B cell (primary cell): ENCODE measurements around the gene NDUFV2. TPM values are rescaled to one million over a fixed set of nuclear protein-coding genes. Genes with fewer than 3 reads are reported as not detected.

Experiments
- ATAC-seq: fragments of 200-7000 bp; cut with Tn5 transposase; one replicate; pipeline ENCODE4 v1.10.0; 2021; ENCODE audit warnings: low read depth, mild to moderate bottlenecking, moderate number of reproducible peaks, moderate library complexity
- CTCF ChIA-PET: fragments of 350-600 bp; sonication (Branson Sonifier 250); formaldehyde crosslinking; loops from one replicate; lab custom pipeline; 2021; ENCODE audit warnings: antibody characterized with exemption, inconsistent platforms; lab: Charles Lee
- POLR2A ChIA-PET: fragments of 350-600 bp; sonication (Branson Sonifier 250); formaldehyde crosslinking; loops from one replicate; lab custom pipeline; 2021; ENCODE audit warnings: antibody characterized with exemption; lab: Charles Lee
- DNase-seq: peaks from one replicate; pipeline ENCODE4 v3.0.0; 2013
- H2AFZ ChIP-seq: 2 replicates; pipeline ENCODE4 v1.6.1; 2012; ENCODE audit warnings: mild to moderate bottlenecking, low read depth, low read length; ENCODE audit not compliant: insufficient read depth, poor library complexity, severe bottlenecking
- H3K27ac ChIP-seq, 2 donors: 1 replicate in 1 of 2; 2 replicates in 1 of 2; pipeline ENCODE4 v1.5.1; 2012 to 2013; ENCODE audit warnings: low read length in 2 of 2, mild to moderate bottlenecking in 2 of 2, moderate library complexity in 1 of 2
- H3K27me3 ChIP-seq, 4 experiments: fragments of 200-600 bp in 1 of 4; sonication (generic) in 1 of 4; replicated peaks in 1 of 4; 1 replicate in 2 of 4; 2 replicates in 2 of 4; pipeline versions ENCODE4 v1.6.1 to v1.7.0; 2013 to 2016; ENCODE audit warnings: low read length in 3 of 4, mild to moderate bottlenecking in 2 of 4, mixed read lengths in 1 of 4, moderate library complexity in 1 of 4; ENCODE audit not compliant: insufficient read depth in 4 of 4, control insufficient read depth in 3 of 4; ENCODE audit errors: control extremely low read depth in 1 of 4
- H3K36me3 ChIP-seq, 2 experiments: replicated peaks in 1 of 2; 1 replicate in 1 of 2; 2 replicates in 1 of 2; pipeline versions ENCODE4 v1.6.1 to v1.7.1; 2013; ENCODE audit warnings: low read length in 1 of 2; ENCODE audit not compliant: insufficient read depth in 2 of 2, control insufficient read depth in 1 of 2; ENCODE audit errors: control extremely low read depth in 1 of 2, extremely low read depth in 1 of 2
- H3K4me1 ChIP-seq, 2 donors: fragments of 200-600 bp in 1 of 2; sonication (generic) in 1 of 2; 1 replicate in 1 of 2; 2 replicates in 1 of 2; pipeline versions ENCODE4 v1.5.1 to v1.6.1; 2013 to 2017; ENCODE audit warnings: low read length in 2 of 2; ENCODE audit not compliant: control insufficient read depth in 2 of 2, insufficient read depth in 2 of 2
- H3K4me2 ChIP-seq: replicated peaks from 2 replicates; pipeline ENCODE3; 2012; ENCODE audit warnings: mild to moderate bottlenecking, low read depth, low read length; ENCODE audit not compliant: poor library complexity, severe bottlenecking
- H3K4me3 ChIP-seq, 5 experiments: fragments of 200-600 bp in 1 of 5; sonication (generic) in 1 of 5; 1 replicate in 3 of 5; 2 replicates in 2 of 5; pipeline versions ENCODE4 v1.5.1 to v1.7.0; 2011 to 2016; ENCODE audit warnings: low read length in 4 of 5, mild to moderate bottlenecking in 4 of 5, low read depth in 2 of 5, control low read depth in 1 of 5, moderate library complexity in 1 of 5; ENCODE audit not compliant: insufficient read depth in 1 of 5; ENCODE audit errors: control extremely low read depth in 1 of 5, extremely low read depth in 1 of 5
- H3K79me2 ChIP-seq: fragments of 200-600 bp; sonication (generic); one replicate; pipeline ENCODE4 v1.6.0; 2016; ENCODE audit warnings: low read length; ENCODE audit not compliant: control insufficient read depth, insufficient read depth
- H3K9ac ChIP-seq: fragments of 200-600 bp; sonication (generic); 2 replicates; pipeline ENCODE4 v1.6.1; 2017; ENCODE audit warnings: mild to moderate bottlenecking, low read length, moderate library complexity
- H3K9me3 ChIP-seq, 3 donors: one replicate each; pipeline versions ENCODE4 v1.6.1 to v1.7.1; 2013; ENCODE audit warnings: low read length in 2 of 3; ENCODE audit not compliant: control insufficient read depth in 2 of 3, insufficient read depth in 1 of 3; ENCODE audit errors: control extremely low read depth in 1 of 3
- H4K20me1 ChIP-seq: 2 replicates; pipeline ENCODE4 v1.6.0; 2012; ENCODE audit warnings: mild to moderate bottlenecking, low read length; ENCODE audit not compliant: insufficient read depth, control insufficient read depth, poor library complexity, severe bottlenecking
- H3K27ac Mint-ChIP-seq: one replicate; pipeline ENCODE4 v1.8.0; 2021; ENCODE audit warnings: mixed read lengths
- H3K27me3 Mint-ChIP-seq: one replicate; pipeline ENCODE4 v1.8.0; 2021; ENCODE audit warnings: mixed read lengths
- H3K4me1 Mint-ChIP-seq: one replicate; pipeline ENCODE4 v1.8.0; 2021; ENCODE audit warnings: mixed read lengths
- H3K4me3 Mint-ChIP-seq: one replicate; pipeline ENCODE4 v1.8.0; 2021; ENCODE audit warnings: mixed read lengths
- H3K9me3 Mint-ChIP-seq: one replicate; pipeline ENCODE4 v1.8.0; 2022; ENCODE audit warnings: mixed read lengths; ENCODE audit not compliant: insufficient read depth
- CTCF ChIP-seq: fragments of 200-600 bp; IDR thresholded peaks from one replicate; pipeline ENCODE4 v1.8.0; 2022; ENCODE audit warnings: antibody characterized with exemption, mild to moderate bottlenecking
- EZH2 ChIP-seq: IDR thresholded peaks from 2 replicates; pipeline ENCODE4 v1.6.1; 2012; ENCODE audit warnings: borderline replicate concordance, low read depth, mild to moderate bottlenecking, moderate library complexity, low read length; ENCODE audit not compliant: insufficient read depth, poor library complexity, severe bottlenecking
- WGBS: methylation state at CpG from one replicate; pipeline ENCODE4 v1.1.5; 2013; ENCODE audit warnings: missing lambda C conversion rate; ENCODE audit not compliant: insufficient coverage; 5-methylcytosine and 5-hydroxymethylcytosine counted together
- intact Hi-C: fragments of 100-400 bp; cut with micrococcal nuclease; formaldehyde crosslinking; loops from one replicate; pipeline ENCODE4 v1.10.0; 2022
- polyA plus RNA-seq: library from polyadenylated mRNA; depleted of rRNA; stranded (reverse); fragments of >200 nt; gene quantifications from 2 replicates; pipeline ENCODE4 v1.2.3, GENCODE V29; 2012
- total RNA-seq, 2 donors: library from RNA; stranded (reverse); fragments of 120-200 nt in 1 of 2; gene quantifications; 1 replicate in 1 of 2; 2 replicates in 1 of 2; pipeline versions ENCODE4 v1.2.3 to v1.2.4, GENCODE V29; 2013 to 2022

The NDUFV2 gene
- total and polyA plus RNA-seq, 2 donors (not counting 1 experiment from before 2014, with no cell fraction given) = 44.4 to 137 TPM

- ATAC-seq = no peak
- 100% methylated on average over 1 of the region's 2 CpGs for WGBS
- ChIA-PET CTCF (interaction anchor here (1.1 to 2.8 kb wide), 3 partner anchors 14 to 43 kb away, joined by 3 to 14 read pairs (median 4); no protein-coding TSS in a partner anchor), POLR2A (interaction anchor here (1.5 kb wide), 1 partner anchor 40 kb away, joined by 4 read pairs; the partner anchor contains the start of gene ANKRD12)
- no peaks in the 10 kb centered on the region for H3K9me3 Mint-ChIP-seq
- H3K79me2 ChIP-seq = no peaks in the 10 kb centered on the region
- no peak overlapping the region for H3K4me3 Mint-ChIP-seq
- intact Hi-C loops = no loop called here
- peaks cover 27% of the 10 kb centered on the region for H3K4me1 Mint-ChIP-seq
- H3K4me1 ChIP-seq = peaks cover 19% of the 10 kb centered on the region in 2 donors
- H4K20me1 ChIP-seq = no peaks in the 10 kb centered on the region
- H3K27me3 Mint-ChIP-seq = no peaks in the 10 kb centered on the region
- no peak overlapping the region for H3K4me3 ChIP-seq
- H2AFZ ChIP-seq = no peak overlapping the region
- H3K36me3 ChIP-seq = no peaks in the 10 kb centered on the region
- no peak for TF ChIP-seq EZH2
- TF ChIP-seq CTCF = no peak
- no peaks in the 10 kb centered on the region for H3K27me3 ChIP-seq
- H3K9ac ChIP-seq = no peak overlapping the region
- H3K4me2 ChIP-seq = no peak overlapping the region
- no peaks in the 10 kb centered on the region for H3K9me3 ChIP-seq
- no peak overlapping the region for H3K27ac Mint-ChIP-seq
- DNase-seq = no peak
- no peak overlapping the region for H3K27ac ChIP-seq
Observed at GRCh38 chr18:9096685-9097084, 5.8 kb upstream of the NDUFV2 start.

GRCh38 chr18:9097349-9097748 lies 5.2 kb upstream of the NDUFV2 start:
- Histone ChIP-seq H3K79me2 (no peaks in the 10 kb centered on the region), H3K4me3 (no peak overlapping the region), H3K27me3 (no peaks in the 10 kb centered on the region), H3K9me3 (no peaks in the 10 kb centered on the region), H3K4me2 (no peak overlapping the region), H3K9ac (no peak overlapping the region), H3K36me3 (no peaks in the 10 kb centered on the region), H2AFZ (no peak overlapping the region), H3K4me1 (peaks cover 20 to 22% of the 10 kb centered on the region in 2 donors), H4K20me1 (no peaks in the 10 kb centered on the region), H3K27ac (no peak overlapping the region)
- Mint-ChIP-seq H3K27ac (no peak overlapping the region), H3K9me3 (no peaks in the 10 kb centered on the region), H3K4me3 (no peak overlapping the region), H3K27me3 (no peaks in the 10 kb centered on the region), H3K4me1 (peaks cover 29% of the 10 kb centered on the region)
- intact Hi-C loops = no loop called here
- 100% methylated on average over 2 of the region's 2 CpGs for WGBS
- ChIA-PET CTCF (interaction anchor here (0.8 to 2.8 kb wide), 2 partner anchors 20 to 24 kb away, joined by 3 to 14 read pairs; no protein-coding TSS in a partner anchor), POLR2A (no interaction called here)
- DNase-seq = no peak
- TF ChIP-seq EZH2 (no peak), CTCF (no peak)
- no peak for ATAC-seq
